ENCODE measurements around the gene S100A6. TPM values are rescaled to one million over a fixed set of nuclear protein-coding genes. Genes with fewer than 3 reads are reported as not detected.

S100A6 gene
- total RNA-seq, 4 donors from 2014 or later: 538 to 1,309 (median 968) TPM

DNA sequence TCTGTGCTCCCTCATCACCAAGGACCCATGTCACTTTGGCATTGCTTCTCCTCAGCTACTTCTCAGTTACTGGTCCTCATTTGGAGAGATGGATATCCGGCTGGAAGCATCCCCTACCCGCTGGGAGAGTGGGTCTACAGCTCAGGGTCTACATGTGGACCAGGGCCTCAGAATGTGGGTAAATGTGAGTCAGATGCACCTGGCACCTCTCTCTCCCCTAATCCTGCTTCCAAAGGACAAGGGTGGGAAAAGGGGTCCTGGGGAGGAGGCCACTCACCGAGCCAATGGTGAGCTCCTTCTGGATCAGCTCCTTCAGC lies 908 bp downstream of the S100A6 start:
- no peak for TF ChIP-seq CTCF (IDR thresholded peaks at IDR 0.05; ENCODE audit: low read depth)

GRCh38 chr1:153534226-153534924 lies 1.4 kb downstream of the S100A6 start:
- no peak for TF ChIP-seq CTCF (IDR thresholded peaks at IDR 0.05; ENCODE audit: low read depth)

- TF ChIP-seq CTCF (IDR thresholded peaks at IDR 0.05; ENCODE audit: low read depth): no peak
Observed at GRCh38 chr1:153533689-153534201, 2.0 kb downstream of the S100A6 start.

GRCh38 chr1:153532769-153533599 lies 2.8 kb downstream of the S100A6 start:
- no peak for TF ChIP-seq CTCF (IDR thresholded peaks at IDR 0.05; ENCODE audit: low read depth)

GRCh38 chr1:153532181-153532580 lies 3.6 kb downstream of the S100A6 start:
- TF ChIP-seq CTCF (IDR thresholded peaks at IDR 0.05; ENCODE audit: low read depth): no peak

- no peak for TF ChIP-seq CTCF (IDR thresholded peaks at IDR 0.05; ENCODE audit: low read depth)
Observed at GRCh38 chr1:153531638-153532037, 4.2 kb downstream of the S100A6 start.

- no peak for TF ChIP-seq CTCF (IDR thresholded peaks at IDR 0.05; ENCODE audit: low read depth)
Observed at GRCh38 chr1:153527683-153528040, 8.1 kb downstream of the S100A6 start.
